HCT116 (cell line): ENCODE results near the gene VPS9D1. TPM values are rescaled to one million over a fixed set of nuclear protein-coding genes. Genes with fewer than 3 reads are reported as not detected.

Experiments
- ATAC-seq: fragments of 200-7000 bp; cut with Tn5 transposase; 2 replicates; pipeline ENCODE4 v1.9.1; 2020; ENCODE audit warnings: mild to moderate bottlenecking, moderate library complexity
- BruUV-seq: library from RNA; stranded (reverse); fragments of 400-500 nt; replicated peaks from 2 replicates; lab custom pipeline; 2021; lab: Mats Ljungman, UMichigan
- CTCF ChIA-PET: fragments of 300-600 bp; sonication (Branson Sonifier 250); formaldehyde crosslinking; loops from one replicate; lab custom pipeline; 2021; ENCODE audit warnings: antibody characterized with exemption; lab: Charles Lee
- POLR2A ChIA-PET: fragments of 300-600, 350-600 bp; sonication (Branson Sonifier 250); formaldehyde crosslinking; loops from one replicate; lab custom pipeline; 2021; ENCODE audit warnings: antibody characterized with exemption; lab: Charles Lee
- RAD21 ChIA-PET, 2 experiments: fragments of 300-600 bp; sonication (Branson Sonifier 250); formaldehyde crosslinking; loops; one replicate each; lab custom pipeline; 2023; ENCODE audit warnings: low total read pairs in 2 of 2; ENCODE audit not compliant: uncharacterized antibody in 2 of 2, unreplicated experiment in 2 of 2, low non-redundant PET in 1 of 2; lab: Charles Lee
- DNase-seq: peaks from one replicate; pipeline ENCODE4 v3.0.0-alpha.2; 2010; ENCODE audit warnings: low read depth, low spot score
- H2AFZ ChIP-seq: fragments of 200-600 bp; shearing (Covaris generic), sonication (generic); 2 replicates; pipeline ENCODE4 v1.6.1; 2017; ENCODE audit warnings: low read depth, mixed run types, mixed read lengths, antibody characterized with exemption, low read length; ENCODE audit not compliant: poor library complexity, severe bottlenecking
- H3K27ac ChIP-seq: 2 replicates; pipeline ENCODE4 v1.5.1; 2012; ENCODE audit warnings: low read depth, low read length
- H3K27me3 ChIP-seq: fragments of 200-600 bp; sonication (generic); 2 replicates; pipeline ENCODE4 v1.6.1; 2016; ENCODE audit warnings: mixed run types, low read length, mixed read lengths; ENCODE audit not compliant: insufficient read depth
- H3K36me3 ChIP-seq, 2 experiments: fragments of 200-500 bp in 1 of 2; fragments of 200-600 bp in 1 of 2; sonication (Bioruptor generic) in 1 of 2; sonication (generic) in 1 of 2; 2 replicates each; pipeline versions ENCODE4 v1.5.1 to v1.6.1; 2014 to 2016; ENCODE audit warnings: low read length in 2 of 2, inconsistent platforms in 1 of 2, mixed read lengths in 1 of 2, mixed run types in 1 of 2; ENCODE audit not compliant: insufficient read depth in 2 of 2, control insufficient read depth in 1 of 2
- H3K4me1 ChIP-seq, 2 experiments: fragments of 200-600 bp in 1 of 2; sonication (generic) in 1 of 2; 2 replicates each; pipeline versions ENCODE4 v1.5.1 to v1.6.1; 2012 to 2017; ENCODE audit warnings: low read length in 2 of 2, inconsistent platforms in 1 of 2, mild to moderate bottlenecking in 1 of 2, mixed read lengths in 1 of 2, mixed run types in 1 of 2, moderate library complexity in 1 of 2; ENCODE audit not compliant: insufficient read depth in 2 of 2, control insufficient read depth in 1 of 2
- H3K4me2 ChIP-seq: fragments of 200-600 bp; sonication (generic); 2 replicates; pipeline ENCODE4 v1.6.1; 2017; ENCODE audit warnings: mixed run types, low read length, mixed read lengths
- H3K4me3 ChIP-seq, 2 experiments: fragments of 200-600 bp in 1 of 2; sonication (generic) in 1 of 2; replicated peaks in 1 of 2; 2 replicates each; pipeline ENCODE4 v1.5.1; 2011 to 2016; ENCODE audit warnings: low read length in 2 of 2, control low read depth in 1 of 2, low read depth in 1 of 2, mild to moderate bottlenecking in 1 of 2, mixed read lengths in 1 of 2, mixed run types in 1 of 2
- H3K79me2 ChIP-seq: fragments of 200-600 bp; sonication (generic); 2 replicates; pipeline ENCODE4 v1.6.1; 2017; ENCODE audit warnings: mild to moderate bottlenecking, mixed run types, low read length, moderate library complexity, mixed read lengths; ENCODE audit not compliant: insufficient read depth
- H3K9ac ChIP-seq: fragments of 200-600 bp; sonication (generic); 2 replicates; pipeline ENCODE4 v1.6.1; 2016; ENCODE audit warnings: low read length, mixed read lengths
- H3K9me2 ChIP-seq: fragments of 200-600 bp; sonication (generic), shearing (Covaris generic); 2 replicates; pipeline ENCODE4 v1.6.1; 2017; ENCODE audit warnings: mixed run types, mild to moderate bottlenecking, moderate library complexity; ENCODE audit not compliant: insufficient read depth
- H3K9me3 ChIP-seq, 2 experiments: fragments of 200-500 bp in 1 of 2; fragments of 200-600 bp in 1 of 2; sonication (Bioruptor generic) in 1 of 2; sonication (generic) in 1 of 2; 2 replicates each; pipeline ENCODE4 v1.6.1; 2014 to 2017; ENCODE audit warnings: low read length in 2 of 2, mixed read lengths in 2 of 2, inconsistent platforms in 1 of 2, low read depth in 1 of 2, mild to moderate bottlenecking in 1 of 2, mixed run types in 1 of 2, moderate library complexity in 1 of 2; ENCODE audit not compliant: control insufficient read depth in 1 of 2, insufficient read depth in 1 of 2
- H4K20me1 ChIP-seq: fragments of 200-600 bp; sonication (generic), shearing (Covaris generic); 2 replicates; pipeline ENCODE4 v1.6.1; 2017; ENCODE audit warnings: mixed run types, mild to moderate bottlenecking, moderate library complexity; ENCODE audit not compliant: insufficient read depth
- CTCF ChIP-seq, 3 experiments: fragments of 200-600 bp in 1 of 3; sonication (generic) in 1 of 3; IDR thresholded peaks in 2 of 3; conservative IDR thresholded peaks in 1 of 3; 2 replicates each; pipeline ENCODE4 v1.5.1; 2012 to 2017; ENCODE audit warnings: low read depth in 2 of 3, low read length in 2 of 3, antibody characterized with exemption in 1 of 3, borderline replicate concordance in 1 of 3, control low read depth in 1 of 3, mild to moderate bottlenecking in 1 of 3, mixed read lengths in 1 of 3, mixed run types in 1 of 3, moderate library complexity in 1 of 3; ENCODE audit not compliant: insufficient read depth in 1 of 3
- EGR1 ChIP-seq: IDR thresholded peaks from 2 replicates; pipeline ENCODE4 v1.6.1; 2012; ENCODE audit warnings: low read depth
- EZH2 ChIP-seq: fragments of 200-600 bp; sonication (generic); IDR thresholded peaks from 2 replicates; pipeline ENCODE4 v1.6.1; 2017; ENCODE audit warnings: antibody characterized with exemption, mixed run types
- EZH2phosphoT487 ChIP-seq: fragments of 200-600 bp; IDR thresholded peaks from 2 replicates; pipeline ENCODE4 v1.6.1; 2018; ENCODE audit warnings: antibody characterized with exemption, borderline replicate concordance
- FOSL1 ChIP-seq: IDR thresholded peaks from 2 replicates; pipeline ENCODE4 v1.6.1; 2012; ENCODE audit warnings: low read depth
- JUND ChIP-seq: IDR thresholded peaks from 2 replicates; pipeline ENCODE4 v1.6.1; 2012
- MAX ChIP-seq: IDR thresholded peaks from 2 replicates; pipeline ENCODE4 v1.6.1; 2012
- POLR2A ChIP-seq: IDR thresholded peaks from 2 replicates; pipeline ENCODE4 v1.7.0; 2011; ENCODE audit warnings: borderline replicate concordance; ENCODE audit not compliant: insufficient read depth, insufficient read length; ENCODE audit errors: extremely low read depth
- POLR2AphosphoS5 ChIP-seq: IDR thresholded peaks from 2 replicates; pipeline ENCODE4 v1.6.1; 2011; ENCODE audit warnings: mild to moderate bottlenecking, low read depth, low read length, moderate library complexity
- SIN3A ChIP-seq: IDR thresholded peaks from 2 replicates; pipeline ENCODE4 v1.6.1; 2012; ENCODE audit warnings: low read depth
- SP1 ChIP-seq: IDR thresholded peaks from 2 replicates; pipeline ENCODE4 v1.6.1; 2012; ENCODE audit warnings: low read depth
- YY1 ChIP-seq: IDR thresholded peaks from 2 replicates; pipeline ENCODE4 v1.6.1; 2011; ENCODE audit warnings: low read length, low read depth, moderate library complexity, mild to moderate bottlenecking; ENCODE audit not compliant: insufficient replicate concordance; ENCODE audit errors: extremely low read depth
- ZFX ChIP-seq: fragments of 450-650 bp; IDR thresholded peaks from 2 replicates; pipeline ENCODE4 v1.6.1; 2017
- intact Hi-C: fragments of 100-400 bp; cut with micrococcal nuclease; formaldehyde crosslinking; loops from 2 replicates; pipeline ENCODE4 v1.10.0; 2022
- total RNA-seq: library from RNA; stranded (reverse); gene quantifications from one replicate; pipeline ENCODE4 v1.2.1, GENCODE V29; 2021; ENCODE audit not compliant: unreplicated experiment
- TF ChIP-seq, protein P1 (sequence below): IDR thresholded peaks from 2 replicates; pipeline ENCODE4 v1.6.1; 2011; ENCODE audit warnings: mild to moderate bottlenecking, low read length, moderate library complexity; ENCODE audit not compliant: insufficient replicate concordance; ENCODE audit errors: extremely low read depth

VPS9D1 gene
- total RNA-seq, 1 experiment from 2014 or later: 4.2 TPM

GRCh38 chr16:89741342-89742014 is 20.8 kb upstream of the VPS9D1 start:
- no TSS peak for BruUV-seq
- DNase-seq (no peak), ATAC-seq (peak; percentile 12; the same call in 1 of the 2 replicates)
- Histone ChIP-seq H3K27me3 (no peaks in the 10 kb centered on the region), H3K4me3 (no peak overlapping the region), H2AFZ (no peak overlapping the region), H3K36me3 (peaks cover 59 to 79% of the 10 kb centered on the region in 2 experiments), H3K4me2 (no peak overlapping the region), H3K9ac (no peak overlapping the region), H3K4me1 (no peaks in the 10 kb centered on the region), H3K9me3 (no peaks in the 10 kb centered on the region), H3K27ac (peak overlapping the region; percentile 0; the same call in 1 of the 2 replicates), H3K9me2 (no peaks in the 10 kb centered on the region), H3K79me2 (peaks cover 6% of the 10 kb centered on the region; the same call in 1 of the 2 replicates), H4K20me1 (no peaks in the 10 kb centered on the region; the same call in 1 of the 2 replicates)
- CTCF ChIA-PET: no interaction called here
- intact Hi-C loops: no loop called here
- POLR2A ChIA-PET: no interaction called here
- RAD21 ChIA-PET: no interaction called here
- no peak for TF ChIP-seq EZH2
- TF ChIP-seq SIN3A: 0 out of 2 replicates have a peak, but pooled peaks have one; percentile 4
- no peak for TF ChIP-seq MAX
- no peak for TF ChIP-seq EGR1
- no peak for TF ChIP-seq YY1
- TF ChIP-seq POLR2AphosphoS5: peak; percentile 58

DNA sequence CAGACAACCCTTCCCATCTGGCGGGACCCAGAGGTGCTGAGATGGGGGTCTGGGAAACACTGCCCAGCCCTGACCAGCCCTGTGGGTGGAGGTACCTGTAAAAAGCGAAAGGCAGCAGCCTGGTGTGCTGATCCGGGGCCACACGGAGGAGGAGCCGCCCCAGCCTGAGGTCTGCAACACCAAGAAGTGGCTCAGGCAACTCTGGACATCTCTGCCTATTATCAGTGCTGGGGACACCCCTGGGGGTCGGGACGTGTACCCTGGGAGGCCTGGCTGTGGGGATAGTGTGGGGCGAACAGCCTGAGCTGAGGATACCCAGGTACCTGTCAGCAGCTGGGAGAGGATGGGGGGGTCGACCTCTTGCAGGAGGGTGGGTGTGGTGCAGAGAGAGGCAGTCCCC is 18.7 kb upstream of the VPS9D1 start:
- RAD21 ChIA-PET: interaction anchor here in 1 of 2 experiments (0.6 kb wide), 1 partner anchor 19 kb away, joined by 3 read pairs; no protein-coding TSS in a partner anchor
- no peak for DNase-seq
- no peak overlapping the region for H3K4me2 ChIP-seq
- intact Hi-C loops: loop anchor here (5.0 kb wide), 1 partner anchor 48 kb away; no protein-coding TSS in a partner anchor
- no peaks in the 10 kb centered on the region for H3K9me3 ChIP-seq
- POLR2A ChIA-PET: no interaction called here
- H3K4me1 ChIP-seq: no peaks in the 10 kb centered on the region
- H3K9ac ChIP-seq: no peak overlapping the region
- H3K27ac ChIP-seq: no peak overlapping the region
- no peaks in the 10 kb centered on the region; the same call in 1 of the 2 replicates for H4K20me1 ChIP-seq
- H3K27me3 ChIP-seq: no peaks in the 10 kb centered on the region
- no peak overlapping the region for H3K4me3 ChIP-seq
- H3K36me3 ChIP-seq: peaks cover 65 to 80% of the 10 kb centered on the region in 2 experiments
- BruUV-seq: no TSS peak
- ATAC-seq: 0 out of 2 replicates have a peak, but pooled peaks have one; percentile 6
- H3K9me2 ChIP-seq: no peaks in the 10 kb centered on the region
- peaks cover 8% of the 10 kb centered on the region; the same call in 1 of the 2 replicates for H3K79me2 ChIP-seq
- CTCF ChIA-PET: interaction anchor here (0.9 kb wide), 1 partner anchor 33 kb away, joined by 3 read pairs; no protein-coding TSS in a partner anchor
- H2AFZ ChIP-seq: no peak overlapping the region
- TF ChIP-seq EZH2phosphoT487 (no peak), YY1 (no peak), EZH2 (no peak), POLR2AphosphoS5 (no peak), ZFX (no peak), SIN3A (no peak), EGR1 (no peak), JUND (no peak), SP1 (no peak), FOSL1 (no peak), CTCF (IDR thresholded peaks at IDR 0.05 in 2 of 3, conservative IDR thresholded peaks at IDR 0.05 in 1 of 3; ENCODE audit: borderline replicate concordance in 1 of 3, insufficient read depth in 1 of 3, low read depth in 2 of 3, low read length in 2 of 3) (no peak), POLR2A (no peak)
- TF ChIP-seq, protein P1, sequence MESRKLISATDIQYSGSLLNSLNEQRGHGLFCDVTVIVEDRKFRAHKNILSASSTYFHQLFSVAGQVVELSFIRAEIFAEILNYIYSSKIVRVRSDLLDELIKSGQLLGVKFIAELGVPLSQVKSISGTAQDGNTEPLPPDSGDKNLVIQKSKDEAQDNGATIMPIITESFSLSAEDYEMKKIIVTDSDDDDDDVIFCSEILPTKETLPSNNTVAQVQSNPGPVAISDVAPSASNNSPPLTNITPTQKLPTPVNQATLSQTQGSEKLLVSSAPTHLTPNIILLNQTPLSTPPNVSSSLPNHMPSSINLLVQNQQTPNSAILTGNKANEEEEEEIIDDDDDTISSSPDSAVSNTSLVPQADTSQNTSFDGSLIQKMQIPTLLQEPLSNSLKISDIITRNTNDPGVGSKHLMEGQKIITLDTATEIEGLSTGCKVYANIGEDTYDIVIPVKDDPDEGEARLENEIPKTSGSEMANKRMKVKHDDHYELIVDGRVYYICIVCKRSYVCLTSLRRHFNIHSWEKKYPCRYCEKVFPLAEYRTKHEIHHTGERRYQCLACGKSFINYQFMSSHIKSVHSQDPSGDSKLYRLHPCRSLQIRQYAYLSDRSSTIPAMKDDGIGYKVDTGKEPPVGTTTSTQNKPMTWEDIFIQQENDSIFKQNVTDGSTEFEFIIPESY: no peak
